HT-29 (cell line): Measurements from ENCODE around the gene CTBP2. TPM values are rescaled to one million over a fixed set of nuclear protein-coding genes. Genes with fewer than 3 reads are reported as not detected.

ENCODE experiments used
- DNase-seq: peaks from one replicate; pipeline ENCODE4 v3.0.0-alpha.2; 2015; ENCODE audit warnings: low spot score
- total RNA-seq: library from RNA; depleted of rRNA; stranded (reverse); fragments of >200 nt; shearing (Covaris generic); gene quantifications from 2 replicates; pipeline ENCODE4 v1.2.3, GENCODE V29; 2014; rRNA removed

Gene CTBP2
- total RNA-seq, result 171 and 207 TPM in 2 replicates

DNA sequence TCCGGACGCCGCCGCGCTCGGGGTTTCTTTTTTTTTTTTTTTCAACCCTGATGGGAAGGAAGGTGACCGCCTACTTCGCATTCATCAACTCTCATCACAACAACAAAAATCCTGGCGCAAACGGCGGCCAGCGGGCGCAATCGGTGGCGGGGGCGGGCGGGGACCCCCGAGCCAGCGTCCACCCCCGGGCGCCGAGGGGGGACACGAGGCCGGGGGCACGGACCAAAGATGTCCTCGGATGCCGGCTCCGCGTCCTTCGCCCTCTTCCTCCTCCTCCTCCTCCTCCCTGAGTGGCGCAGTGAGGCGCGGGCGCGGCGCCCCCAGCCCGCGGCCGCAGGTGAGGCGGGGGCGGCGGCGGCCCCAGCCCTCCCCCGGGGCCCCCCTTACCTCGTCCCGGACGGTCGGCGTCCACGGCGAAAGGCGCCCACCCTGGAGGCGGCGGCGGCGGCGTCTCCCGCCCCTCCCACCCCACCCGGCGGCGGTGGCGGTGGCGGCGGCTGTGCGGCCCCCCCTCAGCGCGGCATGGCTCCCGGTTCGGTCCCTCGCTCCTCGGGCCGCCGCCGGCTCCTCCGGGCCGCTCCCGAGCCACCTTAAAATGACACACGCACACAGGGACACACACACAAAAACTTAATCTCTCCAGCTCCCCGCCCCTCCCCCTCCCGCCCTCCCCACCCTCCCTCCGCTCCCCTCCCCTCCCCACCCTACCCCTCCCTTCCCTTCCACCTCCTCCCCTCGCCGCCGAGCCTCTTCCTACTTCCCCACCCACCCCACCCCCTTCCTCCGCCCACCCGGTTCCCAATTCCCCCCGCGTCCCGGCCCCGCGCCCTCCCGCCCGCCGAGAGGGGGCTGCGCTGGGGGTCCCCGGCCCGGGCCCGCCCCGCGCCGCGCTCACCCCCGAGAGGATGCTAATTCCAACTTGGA is at the start of gene CTBP2:
Gene CTBP2, minus strand, starts transcription at position 632 of the 924 bp plus-strand sequence.
- peak; percentile 59 for DNase-seq

DNA sequence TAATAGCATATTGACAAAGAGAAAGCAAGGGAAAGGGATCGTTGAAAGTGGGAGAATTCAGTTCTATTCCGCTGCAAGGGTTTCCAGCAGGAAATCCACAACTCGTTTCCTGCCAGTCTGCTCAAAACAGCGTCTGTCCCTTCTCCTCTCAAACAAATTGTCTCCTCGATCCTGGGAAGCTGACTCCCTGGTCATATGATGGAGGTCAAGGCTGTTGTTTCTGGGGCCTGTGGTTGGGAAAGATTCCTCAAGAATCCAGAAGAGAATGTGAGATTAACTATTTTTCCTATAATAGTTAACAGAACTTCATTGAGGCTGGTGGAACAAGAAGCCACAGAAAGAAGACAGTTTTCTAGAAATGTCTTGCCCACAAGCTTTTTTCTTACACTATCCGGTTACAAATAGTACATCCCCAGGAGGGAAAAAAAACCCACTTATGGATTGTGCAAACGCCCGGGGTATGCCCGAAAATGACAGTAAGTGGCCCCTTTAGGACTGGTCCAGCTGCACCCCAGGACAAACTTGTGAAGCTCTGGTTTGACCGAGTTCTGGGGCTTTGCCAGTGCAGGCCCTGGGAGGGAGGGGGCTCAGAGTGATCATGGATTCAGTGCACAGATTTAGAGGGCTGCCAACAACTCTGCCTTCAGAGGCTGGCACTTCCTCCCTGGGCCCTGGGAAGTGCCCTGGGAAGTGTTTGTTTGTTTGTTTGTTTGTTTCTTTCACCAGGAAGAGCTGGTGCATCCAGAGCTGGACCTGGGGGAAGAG is 49.4 kb upstream of the CTBP2 start:
- no peak for DNase-seq

DNA sequence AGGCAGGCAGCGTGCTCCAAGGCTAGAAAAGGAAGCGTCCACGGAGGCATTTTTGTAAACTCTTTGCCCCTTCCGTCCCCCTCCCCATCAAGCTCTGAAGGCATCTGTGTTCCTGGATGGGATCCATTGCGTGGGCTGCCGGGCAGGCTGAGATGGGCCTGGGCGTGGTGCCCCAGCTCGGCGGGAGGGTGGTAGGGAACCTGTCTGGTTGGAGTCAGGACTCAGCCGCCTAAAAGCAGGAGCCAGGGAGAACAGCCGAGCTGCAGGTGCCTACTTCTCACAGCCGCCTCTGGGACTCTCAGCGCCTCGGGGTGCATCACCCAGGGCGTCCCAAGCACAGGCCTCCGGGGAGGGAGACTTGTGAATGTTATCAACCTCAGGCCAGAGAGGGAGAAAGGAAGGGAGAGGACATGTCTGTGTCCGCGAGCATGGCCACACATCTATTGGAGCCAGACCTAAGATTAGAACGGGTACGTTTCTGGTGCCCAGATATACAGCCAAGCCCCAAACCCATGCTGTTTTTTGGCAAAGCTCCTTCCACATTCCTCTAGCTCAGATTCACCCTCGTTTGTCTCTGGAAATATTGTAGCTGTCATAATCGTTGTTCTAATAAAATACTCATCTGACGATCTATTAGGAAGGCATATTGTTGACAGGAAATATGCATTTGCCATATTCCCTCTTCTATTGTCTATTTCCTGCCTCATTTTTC is 48.6 kb upstream of the CTBP2 start:
- DNase-seq, result no peak

DNA sequence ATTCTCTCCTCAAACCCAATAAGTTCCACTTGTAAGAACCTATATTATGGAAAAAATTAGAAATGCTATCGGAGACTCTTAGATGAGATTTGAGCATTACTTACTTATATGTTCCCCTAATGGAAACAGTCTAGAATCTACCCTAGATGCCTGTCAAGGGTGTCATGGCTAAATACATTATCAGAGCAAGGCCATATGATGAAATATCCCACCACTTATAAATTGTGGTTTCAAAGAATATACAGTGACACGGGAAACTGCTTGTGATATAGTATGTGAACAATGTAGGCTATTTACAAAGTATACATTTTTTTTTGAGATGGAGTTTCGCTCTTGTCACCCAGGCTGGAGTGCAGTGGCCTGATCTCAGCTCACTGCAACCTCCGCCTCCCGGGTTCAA is 46.3 kb upstream of the CTBP2 start:
- no peak for DNase-seq

DNA sequence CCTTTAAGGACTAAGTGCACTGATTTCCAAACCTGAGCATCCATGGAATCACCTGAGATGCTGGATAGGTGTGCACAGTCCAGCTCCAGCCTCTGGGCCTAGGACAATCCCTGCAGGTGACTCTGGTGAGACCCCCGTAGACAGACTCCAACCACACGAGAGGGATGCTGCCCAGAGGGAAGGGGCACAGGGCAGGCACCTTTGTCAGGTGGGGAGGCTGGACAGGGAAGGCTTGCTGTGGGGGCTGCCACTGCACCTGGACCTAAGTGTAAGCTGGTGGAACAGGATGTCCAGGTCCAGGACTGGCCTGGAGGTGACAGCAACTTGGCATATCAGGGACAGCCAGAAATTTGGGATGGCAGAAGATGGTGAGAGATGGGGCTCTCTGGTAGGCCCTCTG is 45.1 kb upstream of the CTBP2 start:
- DNase-seq, result no peak

DNA sequence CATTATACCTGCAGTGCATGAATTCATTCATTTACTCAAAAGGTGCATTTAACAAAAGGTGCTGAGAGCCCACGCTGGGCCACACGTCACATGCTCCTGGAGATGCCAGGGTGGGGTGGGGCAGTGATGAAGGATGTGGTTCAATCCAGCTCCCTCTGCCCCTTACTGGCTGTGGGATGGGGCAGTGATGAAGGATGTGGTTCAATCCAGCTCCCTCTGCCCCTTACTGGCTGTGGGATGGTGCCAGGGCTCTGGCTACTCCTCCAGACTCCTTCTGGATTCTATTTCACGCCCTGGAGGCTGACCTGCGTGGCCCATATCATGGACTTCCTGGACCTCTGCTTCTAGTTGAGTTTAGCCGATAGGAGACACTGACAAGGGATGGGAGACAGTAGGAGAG is 44.0 kb upstream of the CTBP2 start:
- DNase-seq, result no peak

DNA sequence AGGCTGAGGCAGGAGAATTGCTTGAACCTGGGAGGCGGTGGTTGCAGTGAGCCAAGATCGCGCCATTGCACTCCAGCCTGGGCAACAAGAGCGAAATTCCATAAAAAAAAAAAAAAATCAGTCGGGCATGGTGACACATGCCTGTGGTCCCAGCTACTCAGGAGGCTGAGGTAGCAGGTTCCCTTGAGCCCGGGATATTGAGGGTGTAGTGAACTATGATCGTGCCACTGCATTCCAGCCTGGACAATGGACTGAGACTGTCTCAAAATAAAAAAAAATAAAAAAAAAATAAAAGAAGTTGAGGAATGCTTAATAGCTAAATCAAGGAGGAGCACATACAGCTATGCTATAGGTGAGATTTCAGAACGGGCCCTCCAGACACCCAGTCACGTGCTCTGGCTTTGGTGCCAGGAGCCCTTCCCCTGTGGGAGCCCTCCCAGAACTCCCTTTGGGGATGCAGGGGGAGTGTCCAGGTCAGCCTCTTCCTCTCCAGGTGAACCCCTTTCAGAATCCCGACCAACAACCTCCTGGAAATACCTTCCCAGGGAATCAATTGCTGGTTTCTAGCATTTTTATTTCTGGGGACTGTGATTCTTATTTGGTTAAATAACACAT is 42.9 kb upstream of the CTBP2 start:
- DNase-seq, result no peak

DNA sequence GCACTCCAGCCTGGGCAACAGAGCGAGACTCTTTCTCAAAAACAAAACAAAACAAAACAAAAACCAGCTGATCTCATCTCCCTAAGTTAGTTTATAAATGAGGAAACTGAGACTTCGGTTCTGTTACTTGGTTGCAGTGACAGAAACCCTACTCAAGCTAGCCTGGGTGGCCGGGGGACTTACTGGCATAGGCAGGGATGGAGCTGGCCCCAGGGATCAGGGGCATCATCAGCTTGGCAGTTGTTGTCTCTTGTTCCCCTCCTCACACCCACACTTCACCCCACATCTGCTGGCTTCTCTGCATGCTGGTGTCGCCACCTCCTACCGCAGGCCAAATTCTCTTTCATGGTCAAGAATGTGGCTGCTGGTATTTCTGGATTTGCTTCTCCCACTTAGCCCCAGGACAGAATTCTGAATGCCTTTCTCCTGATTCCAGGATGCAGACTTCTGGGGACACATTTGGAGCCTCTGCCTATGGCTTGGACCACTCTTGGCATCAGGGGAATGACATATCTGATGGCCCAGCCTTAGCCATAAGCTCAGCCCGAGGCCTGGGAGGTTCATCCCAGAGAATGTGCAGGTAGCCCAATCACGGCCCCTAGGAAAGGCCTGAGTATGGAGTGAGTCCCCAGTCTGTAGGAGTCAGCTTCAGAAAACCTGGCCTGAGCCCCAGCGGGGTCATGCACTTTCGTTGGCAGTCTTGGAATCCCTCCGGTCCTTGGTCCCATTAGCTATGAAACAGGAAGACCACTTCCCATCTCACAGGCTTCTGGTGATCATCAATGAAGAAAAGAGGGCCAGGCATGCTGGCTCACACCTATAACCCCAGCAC is 41.6 kb upstream of the CTBP2 start:
- no peak for DNase-seq

DNA sequence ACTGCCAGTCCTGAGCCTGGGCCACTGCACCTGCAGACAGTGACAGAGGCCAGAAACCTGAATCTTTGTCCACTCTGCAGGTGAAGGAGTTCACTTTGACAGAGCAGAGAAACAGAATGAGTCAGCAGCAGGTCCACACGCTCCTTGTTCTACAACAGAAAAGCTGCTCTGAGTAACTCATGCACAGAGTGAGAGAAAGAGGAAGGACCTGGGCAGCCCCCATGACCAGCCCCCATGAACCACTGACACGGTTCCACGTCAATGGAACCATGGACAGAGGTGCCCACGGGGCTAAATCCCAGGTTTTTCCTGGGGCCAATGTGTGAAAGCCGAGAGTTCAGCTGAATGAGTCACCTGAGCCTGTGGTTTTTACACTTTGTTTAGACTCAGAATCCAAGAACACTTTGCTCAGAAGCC is 40.8 kb upstream of the CTBP2 start:
- peak; percentile 16 for DNase-seq

DNA sequence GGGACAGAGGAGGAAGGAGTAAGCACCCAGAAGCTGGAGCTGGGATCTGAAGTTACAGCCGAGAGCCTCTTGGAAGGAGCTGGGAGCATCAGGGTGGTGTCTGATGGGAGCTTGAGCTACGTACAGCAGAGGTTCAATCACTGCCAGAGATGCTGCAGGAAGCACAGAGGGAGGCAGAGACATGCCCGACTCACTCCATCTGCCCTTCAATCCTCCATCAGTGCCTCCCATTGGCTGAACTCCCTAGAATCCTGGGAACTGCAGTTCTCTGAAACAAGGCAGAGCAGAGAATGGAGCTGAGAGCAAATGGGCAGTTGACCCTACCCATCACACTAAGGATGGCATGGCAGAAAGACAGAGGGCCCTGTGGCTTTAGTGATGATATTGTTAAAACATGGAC is 40.0 kb upstream of the CTBP2 start:
- no peak for DNase-seq

DNA sequence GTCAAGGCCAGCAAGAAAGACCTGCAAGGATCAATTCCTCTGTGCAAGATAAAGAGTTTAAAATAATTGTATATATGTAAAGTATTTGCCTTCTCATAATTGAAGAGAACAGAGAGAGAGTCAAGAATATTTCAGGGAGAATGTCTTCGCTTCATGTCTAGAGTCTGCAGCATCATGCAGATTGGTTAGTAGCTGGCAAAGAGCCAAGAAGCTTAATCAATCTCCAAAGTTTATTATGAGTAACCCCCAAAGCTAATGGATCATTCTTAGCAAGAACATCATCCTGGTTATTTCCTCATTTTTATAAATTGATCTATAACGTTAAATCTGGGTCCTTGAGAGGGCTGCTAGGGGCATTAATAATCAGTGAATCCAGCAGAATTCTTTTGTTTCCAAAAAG is 38.9 kb upstream of the CTBP2 start:
- no peak for DNase-seq

DNA sequence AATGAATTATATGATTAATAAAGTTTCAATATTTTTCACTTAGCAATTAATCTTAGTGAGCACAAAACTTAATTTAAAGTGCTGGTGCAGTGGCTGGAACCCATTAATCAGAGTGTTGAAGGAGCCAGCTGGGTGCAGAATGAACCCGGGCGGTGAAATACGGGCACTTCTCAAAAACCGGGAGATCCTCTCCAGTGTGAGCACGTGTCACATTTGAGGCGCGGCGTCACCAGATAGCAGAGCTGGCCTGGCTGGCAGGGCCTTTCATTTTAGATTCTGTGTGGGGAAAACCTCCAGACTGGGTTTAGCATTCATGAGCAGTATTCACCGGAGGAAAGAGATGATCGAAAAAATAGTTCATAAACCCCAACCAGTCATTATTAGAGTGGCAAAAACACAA is 34.5 kb upstream of the CTBP2 start:
- no peak for DNase-seq

DNA sequence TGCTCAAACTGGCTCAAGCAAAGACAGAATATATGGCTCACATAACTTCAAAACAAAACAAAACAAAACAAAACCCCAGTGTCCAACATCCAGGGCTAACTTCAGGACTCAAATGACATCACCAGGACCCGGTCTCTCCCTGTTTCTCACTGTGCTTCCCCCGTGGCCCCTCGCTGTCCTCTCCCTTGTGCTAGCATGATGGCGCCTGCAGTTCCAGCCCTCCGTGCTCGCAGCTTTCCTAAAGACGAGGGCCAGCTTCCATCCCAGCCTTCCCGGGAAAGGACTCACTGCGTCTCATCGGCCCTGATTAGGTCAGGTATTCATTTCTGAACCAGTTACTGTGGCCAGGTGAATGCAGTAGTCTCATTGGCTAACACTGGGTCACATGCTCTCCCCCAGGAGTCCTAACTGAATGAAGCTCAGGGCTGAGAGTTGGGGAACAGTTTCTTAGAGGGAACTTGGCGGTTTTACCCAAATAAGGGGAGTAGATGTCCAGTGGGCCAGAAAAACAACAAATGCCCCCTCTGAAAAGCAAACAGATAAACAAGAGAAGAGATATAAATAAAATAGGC is 33.0 kb upstream of the CTBP2 start:
- no peak for DNase-seq

DNA sequence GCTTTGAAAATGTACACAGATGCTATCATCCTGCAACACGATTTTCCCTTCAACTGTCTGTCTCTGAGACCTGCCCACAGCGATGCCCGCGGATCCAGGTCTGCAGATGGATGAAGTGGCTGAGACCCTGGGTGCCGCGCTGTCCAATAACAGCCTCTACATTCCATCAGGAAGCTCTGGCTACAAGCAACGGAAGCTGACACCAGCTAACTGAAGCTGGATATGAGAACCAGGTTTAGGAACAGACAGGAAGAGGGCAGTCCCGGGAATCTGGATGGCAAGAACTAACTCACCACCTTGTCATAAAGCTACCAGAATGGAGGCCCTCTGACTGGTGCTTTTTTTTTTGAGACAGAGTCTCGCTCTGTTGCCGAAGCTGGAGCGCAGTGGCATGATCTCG is 32.3 kb upstream of the CTBP2 start:
- no peak for DNase-seq

DNA sequence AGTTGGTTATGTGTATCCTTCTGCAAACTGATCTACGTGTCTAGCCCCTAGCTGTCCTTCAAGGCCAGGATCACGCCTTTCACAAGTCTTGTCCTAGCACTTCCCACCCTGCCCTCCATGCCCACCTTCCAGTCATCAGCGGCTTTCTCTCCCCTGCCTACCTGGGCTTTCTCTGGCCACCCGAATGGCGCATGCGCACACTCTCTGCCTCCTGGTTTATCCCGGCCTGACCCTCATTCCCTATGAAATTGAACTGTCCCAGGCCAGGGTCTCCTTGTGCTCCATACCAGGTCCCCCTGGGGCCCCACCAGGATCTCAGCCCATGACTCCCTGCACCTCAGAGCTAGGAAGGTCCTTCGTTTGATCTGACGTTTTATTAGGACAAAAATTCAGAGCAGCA is 31.6 kb upstream of the CTBP2 start:
- DNase-seq, result no peak

DNA sequence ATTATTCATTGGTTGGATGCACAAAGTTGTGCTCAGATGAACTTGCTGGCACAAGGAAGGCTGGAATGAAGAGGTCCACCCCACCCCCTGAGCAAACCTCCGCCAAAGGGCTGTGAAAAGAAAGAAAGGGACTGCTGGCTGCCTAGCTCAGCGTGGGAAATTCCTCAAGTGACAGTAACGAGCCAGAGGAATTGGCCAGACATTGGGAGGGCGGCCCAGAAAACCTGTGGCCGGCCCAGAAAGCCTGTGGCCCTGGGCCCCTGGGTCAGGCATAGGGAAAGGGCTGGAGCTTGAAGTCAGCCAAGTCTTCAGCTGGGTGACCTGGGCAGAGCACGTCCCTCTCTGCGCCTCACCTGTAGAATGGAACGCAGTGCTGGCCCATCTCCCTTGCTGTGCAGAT is 30.6 kb upstream of the CTBP2 start:
- no peak for DNase-seq

DNA sequence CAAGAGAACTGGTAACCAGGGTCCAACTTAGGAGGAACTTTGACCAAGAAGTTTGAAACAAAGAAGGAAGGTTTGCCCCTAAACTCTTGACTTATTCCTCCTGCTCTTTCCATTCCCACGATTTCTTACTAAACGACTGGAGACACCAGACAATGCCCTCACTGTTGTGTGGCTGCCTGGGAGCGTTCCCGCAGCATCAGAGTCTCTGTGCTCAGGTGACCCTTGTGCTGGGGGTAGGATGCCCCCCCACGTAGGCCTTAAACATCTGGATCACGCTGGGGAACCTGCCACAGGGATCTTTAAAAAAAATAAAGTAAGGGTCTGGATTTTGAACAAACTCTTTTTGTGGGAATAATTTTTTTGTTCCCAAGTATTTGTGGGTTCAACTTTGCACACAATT is 30.1 kb upstream of the CTBP2 start:
- no peak for DNase-seq

DNA sequence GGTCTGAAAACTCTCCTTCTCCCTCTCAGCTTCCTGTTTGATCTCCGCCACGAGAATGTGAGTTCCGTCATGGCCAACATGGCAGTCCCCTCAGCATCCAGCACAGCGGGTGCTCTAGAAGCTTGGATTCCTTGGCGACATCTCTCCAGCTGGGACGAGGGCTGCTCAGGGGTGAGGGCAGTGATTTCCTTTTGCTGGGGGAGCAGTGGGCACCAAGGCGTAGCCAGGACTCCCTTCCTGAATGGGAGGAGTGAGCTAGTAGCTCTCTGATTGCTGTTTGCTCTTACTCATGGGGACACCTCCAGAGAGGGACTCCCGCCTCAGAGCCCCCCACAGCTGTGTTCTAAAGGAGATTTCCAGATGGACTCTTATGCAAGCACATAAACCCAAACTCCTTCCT is 28.8 kb upstream of the CTBP2 start:
- no peak for DNase-seq

DNA sequence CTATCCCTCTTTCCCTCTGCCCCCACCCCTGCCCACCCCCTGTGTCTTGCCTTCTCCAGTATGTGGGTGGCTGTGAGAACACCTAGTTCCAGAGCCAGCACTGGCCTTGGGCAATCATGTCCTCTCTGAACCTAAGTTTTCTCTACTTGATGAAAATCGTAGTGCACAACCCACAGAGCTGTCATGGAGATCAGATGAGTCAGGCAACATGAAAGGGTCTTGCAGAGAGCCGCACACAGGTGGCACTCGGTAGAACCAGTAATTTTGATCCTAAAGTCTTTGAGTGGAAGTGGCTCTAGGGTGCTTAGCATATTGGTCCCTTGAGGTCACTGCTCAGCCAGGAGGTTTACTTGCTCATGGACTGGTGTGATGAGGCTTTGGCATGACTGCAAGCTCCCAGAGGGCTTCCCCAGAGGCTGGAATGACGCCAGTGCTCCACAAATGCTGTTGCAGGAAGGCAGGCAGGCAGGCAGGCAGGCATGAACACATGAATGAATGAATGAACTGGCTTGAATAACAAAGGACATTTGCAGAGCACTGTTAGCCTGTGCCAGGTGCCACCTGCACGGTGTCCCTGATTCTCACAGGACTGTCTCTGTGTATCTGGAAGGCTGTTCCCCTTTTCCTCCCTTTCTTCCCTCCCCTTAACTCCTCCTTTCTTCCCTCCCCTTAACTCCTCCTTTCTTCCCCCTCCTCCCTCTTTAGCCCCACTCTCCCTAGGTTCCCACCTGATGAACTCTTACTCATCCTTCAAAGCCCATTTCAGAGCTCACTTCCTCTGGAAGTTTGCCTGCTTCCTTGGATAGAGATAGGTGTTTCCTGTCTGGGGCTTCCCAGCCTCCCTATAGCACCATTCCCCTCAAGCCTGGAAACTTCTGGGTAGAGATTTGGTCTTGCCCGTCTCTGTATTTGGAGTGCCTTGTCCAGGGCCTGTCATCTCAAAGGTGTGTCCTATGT is 27.2 kb upstream of the CTBP2 start:
- DNase-seq, result no peak
